Transverse colon (tissue), 4 donors: Measurements from ENCODE around the gene SYT17.

Experiments used
- CTCF ChIP-seq, 5 experiments: fragments of 200-600 bp in 3 of 5; fragments of 450-650 bp in 2 of 5; sonication (generic) in 3 of 5; IDR thresholded peaks; 1 replicate in 2 of 5; 2 replicates in 3 of 5; pipeline ENCODE4 v1.5.1; 2016 to 2017; ENCODE audit warnings: antibody characterized with exemption in 5 of 5, inconsistent platforms in 3 of 5, mild to moderate bottlenecking in 2 of 5, moderate library complexity in 1 of 5
- EP300 ChIP-seq: sonication (generic); formaldehyde crosslinking; IDR thresholded peaks from one replicate; pipeline ENCODE4 v1.6.1; 2017; ENCODE audit warnings: antibody characterized with exemption, low read depth
- POLR2A ChIP-seq: fragments of 450-650 bp; IDR thresholded peaks from one replicate; pipeline ENCODE4 v1.6.1; 2016; ENCODE audit warnings: antibody characterized with exemption, mild to moderate bottlenecking, moderate library complexity
- POLR2AphosphoS5 ChIP-seq, 3 donors: sonication (generic); formaldehyde crosslinking; IDR thresholded peaks; one replicate each; pipeline ENCODE4 v1.6.1; 2016; ENCODE audit warnings: antibody characterized with exemption in 3 of 3

GRCh38 chr16:19245326-19245925 is 77.4 kb downstream of the SYT17 start:
- TF ChIP-seq POLR2A (no peak), CTCF (IDR thresholded peaks at IDR 0.05) (no peak), POLR2AphosphoS5 (IDR thresholded peaks at IDR 0.05) (peak in 1 of 3 donors; percentile 19), EP300 (no peak)
